Skin of body (tissue), 2 donors: Measurements from ENCODE around the gene ADGRV1. TPM values are rescaled to one million over a fixed set of nuclear protein-coding genes. Genes with fewer than 3 reads are reported as not detected.
"Not testable (repeated sequence)": the region's sequence is repeated elsewhere in the genome, so short reads cannot be mapped to it uniquely, and the experiment has no call there.

Experiments used
- DNase-seq: peaks from one replicate; lab custom pipeline; 2025; lab: John Stamatoyannopoulos, UW
- total RNA-seq: library from RNA; depleted of rRNA; stranded (reverse); fragments of >200 nt; gene quantifications from one replicate; pipeline ENCODE4 v1.2.3, GENCODE V29; 2014

ADGRV1 gene
- total RNA-seq, 1 donor from 2014 or later = 11.2 TPM

GRCh38 chr5:90650767-90651166 lies 92.2 kb downstream of the ADGRV1 start:
- no peak for DNase-seq

DNA sequence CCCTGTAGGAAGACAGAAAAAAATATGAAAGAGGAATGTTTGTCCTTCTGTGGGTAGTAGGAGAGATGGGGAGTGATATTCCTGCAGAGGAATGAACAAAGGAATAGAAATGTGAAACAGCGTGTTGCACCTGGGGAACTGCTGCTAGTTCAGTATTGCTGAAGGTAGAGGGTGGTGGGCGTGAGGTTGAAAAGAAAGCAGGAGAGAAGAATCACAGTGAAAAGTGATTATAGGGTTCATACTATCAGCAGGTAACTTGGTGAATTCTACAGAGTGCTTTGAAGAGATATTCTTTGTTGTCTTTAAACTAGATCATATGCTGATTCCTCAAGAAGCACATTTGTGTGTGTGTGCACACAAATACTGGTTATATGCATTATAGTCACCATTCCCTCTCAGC lies 95.6 kb downstream of the ADGRV1 start:
- no peak for DNase-seq

DNA sequence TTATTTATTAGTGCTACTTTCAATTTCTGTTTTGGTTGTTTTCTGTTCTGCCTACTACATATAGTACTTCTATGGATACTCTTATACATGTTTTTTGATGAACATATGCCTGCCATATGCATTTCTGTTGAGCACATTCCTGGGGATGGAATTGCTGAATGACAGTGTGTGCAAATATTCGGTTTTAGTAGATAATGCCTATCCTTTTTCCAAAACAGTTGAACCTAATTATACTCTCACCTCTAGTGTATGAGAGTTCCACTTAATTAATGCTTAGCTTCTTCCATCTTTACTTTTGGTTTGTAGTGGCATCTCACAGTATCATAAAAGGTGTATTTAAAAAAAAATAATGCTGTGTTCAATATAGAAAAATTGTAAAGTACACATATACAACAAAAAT lies 96.8 kb downstream of the ADGRV1 start:
- DNase-seq = peak; percentile 35

- DNase-seq = no peak
Observed at GRCh38 chr5:90657030-90657429, 98.4 kb downstream of the ADGRV1 start.

GRCh38 chr5:90657788-90658187 lies 99.2 kb downstream of the ADGRV1 start:
- DNase-seq = no peak

DNA sequence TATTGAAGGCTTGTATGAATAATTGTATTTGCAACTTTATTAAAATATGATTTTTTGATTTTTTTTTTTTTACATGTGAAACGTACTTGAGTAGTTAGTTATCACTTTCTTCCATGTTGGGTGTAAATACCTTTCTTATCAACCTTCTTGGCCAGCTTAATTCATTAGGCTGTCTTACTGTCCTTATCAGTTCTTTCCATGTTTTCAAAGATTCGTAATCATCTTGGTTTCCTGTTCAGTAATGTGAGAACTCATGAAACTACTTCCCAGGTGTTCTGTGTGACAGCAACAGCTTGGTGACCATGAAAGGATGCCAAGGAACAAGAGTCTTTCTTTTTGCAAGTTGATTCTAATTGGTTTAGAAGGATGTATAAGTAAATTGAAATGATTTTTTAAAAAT lies 100.0 kb downstream of the ADGRV1 start:
- DNase-seq = no peak

GRCh38 chr5:90668079-90668565 lies 109.5 kb downstream of the ADGRV1 start:
- DNase-seq = not testable (repeated sequence)

DNA sequence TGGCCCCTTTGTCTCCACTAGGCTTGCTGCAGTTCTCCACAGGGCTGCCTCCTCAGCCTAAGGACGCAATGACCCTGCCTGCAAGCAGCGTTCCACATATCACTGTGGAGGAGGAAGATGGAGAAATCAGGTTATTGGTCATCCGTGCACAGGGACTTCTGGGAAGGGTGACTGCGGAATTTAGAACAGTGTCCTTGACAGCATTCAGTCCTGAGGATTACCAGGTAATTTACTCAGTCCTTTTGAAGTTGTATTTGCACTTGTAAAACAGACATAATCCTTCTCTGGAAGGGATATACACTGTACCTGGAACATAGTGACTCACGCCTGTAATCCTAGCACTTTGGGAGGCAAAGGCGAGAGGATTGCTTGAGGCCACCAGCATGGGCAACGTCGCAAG lies 116.6 kb downstream of the ADGRV1 start:
- no peak for DNase-seq

- no peak for DNase-seq
Observed at GRCh38 chr5:90680921-90681563, 122.4 kb downstream of the ADGRV1 start.

DNA sequence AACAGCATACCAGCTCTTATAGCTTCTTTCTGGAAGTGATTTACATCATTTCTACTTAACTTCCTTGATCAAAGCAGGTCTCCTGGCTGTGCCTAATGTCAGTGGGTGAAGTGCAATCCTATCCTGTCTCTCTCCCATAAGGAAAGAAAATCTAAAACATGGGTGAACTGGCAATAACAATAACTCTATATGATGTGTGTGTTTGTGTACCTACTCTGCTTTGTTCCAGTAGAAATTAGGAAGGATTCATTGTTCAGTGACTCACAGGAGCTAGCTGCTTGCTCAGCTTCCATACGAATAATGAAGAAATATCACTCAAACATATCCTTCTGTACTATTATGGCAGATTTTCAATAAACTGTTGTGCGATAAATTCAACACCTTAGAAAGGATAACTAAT lies 123.7 kb downstream of the ADGRV1 start:
- no peak for DNase-seq

DNA sequence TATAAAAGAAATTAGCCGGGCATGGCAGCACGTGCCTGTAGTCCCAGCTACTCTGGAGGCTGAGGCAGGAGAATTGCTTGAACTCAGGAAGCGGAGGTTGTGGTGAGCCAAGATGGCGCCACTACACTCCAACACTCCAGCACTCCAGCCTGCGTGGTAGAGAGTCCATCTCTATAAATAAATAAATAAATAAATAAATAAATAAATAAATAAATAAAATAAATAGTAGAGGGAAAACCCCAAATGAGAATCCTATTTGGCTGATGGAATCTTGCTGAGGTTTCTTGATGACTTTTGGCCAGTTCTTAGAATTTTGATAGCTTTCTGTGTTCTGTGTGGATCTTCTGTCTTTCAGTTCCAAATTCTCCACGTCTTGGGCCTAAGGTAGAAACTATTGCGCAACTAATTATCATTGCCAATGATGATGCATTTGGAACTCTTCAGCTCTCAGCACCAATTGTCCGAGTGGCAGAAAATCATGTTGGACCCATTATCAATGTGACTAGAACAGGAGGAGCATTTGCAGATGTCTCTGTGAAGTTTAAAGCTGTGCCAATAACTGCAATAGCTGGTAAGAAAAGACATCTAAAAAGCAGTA lies 126.9 kb downstream of the ADGRV1 start:
- DNase-seq = no peak

DNA sequence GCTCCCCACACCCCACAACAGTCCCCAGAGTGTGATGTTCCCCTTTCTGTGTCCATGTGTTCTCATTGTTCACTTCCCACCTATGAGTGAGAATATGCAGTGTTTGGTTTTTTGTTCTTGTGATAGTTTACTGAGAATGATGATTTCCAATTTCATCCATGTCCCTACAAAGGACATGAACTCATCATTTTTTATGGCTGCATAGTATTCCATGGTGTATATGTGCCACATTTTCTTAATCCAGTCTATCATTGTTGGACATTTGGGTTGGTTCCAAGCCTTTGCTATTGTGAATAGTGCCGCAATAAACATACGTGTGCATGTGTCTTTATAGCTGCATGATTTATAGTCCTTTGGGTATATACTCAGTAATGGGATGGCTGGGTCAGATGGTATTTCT lies 127.8 kb downstream of the ADGRV1 start:
- DNase-seq = not testable (repeated sequence)

DNA sequence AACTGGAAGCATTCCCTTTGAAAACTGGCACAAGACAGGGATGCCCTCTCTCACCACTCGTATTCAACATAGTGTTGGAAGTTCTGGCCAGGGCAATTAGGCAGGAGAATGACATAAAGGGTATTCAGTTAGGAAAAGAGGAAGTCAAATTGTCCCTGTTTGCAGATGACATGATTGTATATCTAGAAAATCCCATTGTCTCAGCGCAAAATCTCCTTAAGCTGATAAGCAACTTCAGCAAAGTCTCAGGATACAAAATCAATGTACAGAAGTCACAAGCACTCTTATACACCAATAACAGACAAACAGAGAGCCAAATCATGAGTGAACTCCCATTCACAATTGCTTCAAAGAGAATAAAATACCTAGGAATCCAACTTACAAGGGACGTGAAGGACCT lies 128.9 kb downstream of the ADGRV1 start:
- not testable (repeated sequence) for DNase-seq

- DNase-seq = no peak
Observed at GRCh38 chr5:90689064-90689463, 130.5 kb downstream of the ADGRV1 start.

DNA sequence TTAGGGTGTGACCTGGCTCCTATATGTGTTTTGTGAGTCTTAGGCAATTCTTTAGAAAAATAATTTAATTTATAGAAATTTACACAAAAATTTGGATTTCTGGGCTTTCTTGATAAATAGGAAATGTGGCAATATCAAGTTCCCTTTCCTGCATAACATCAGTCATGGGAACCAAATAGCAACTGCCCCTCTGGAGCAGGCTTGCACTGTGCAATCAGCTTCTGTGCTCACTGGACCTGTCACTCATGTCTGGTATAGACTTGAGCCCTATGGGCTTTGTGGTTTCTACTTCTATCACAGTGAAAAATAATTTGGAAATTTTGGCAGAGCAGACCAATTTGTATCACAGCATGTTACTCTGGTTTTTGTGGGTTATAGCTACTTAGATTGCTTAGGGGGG lies 131.7 kb downstream of the ADGRV1 start:
- DNase-seq = no peak

DNA sequence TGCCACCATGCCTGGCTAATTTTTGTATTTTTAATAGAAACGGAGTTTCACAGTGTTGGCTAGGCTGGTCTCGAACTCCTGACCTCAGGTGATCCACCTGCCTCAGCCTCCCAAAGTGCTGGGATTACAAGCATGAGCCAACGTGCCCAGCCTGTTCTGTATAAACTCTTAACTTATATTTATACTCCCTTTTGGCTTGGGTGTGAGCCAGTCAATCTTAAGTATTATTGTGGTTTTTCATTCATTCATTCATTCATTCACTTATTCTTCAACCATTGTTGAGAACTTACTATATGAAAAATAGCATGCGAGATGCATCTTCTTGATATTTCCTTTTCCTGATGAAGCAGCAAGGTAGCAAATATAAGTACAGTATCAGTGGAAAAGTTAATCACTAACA lies 132.9 kb downstream of the ADGRV1 start:
- no peak for DNase-seq

DNA sequence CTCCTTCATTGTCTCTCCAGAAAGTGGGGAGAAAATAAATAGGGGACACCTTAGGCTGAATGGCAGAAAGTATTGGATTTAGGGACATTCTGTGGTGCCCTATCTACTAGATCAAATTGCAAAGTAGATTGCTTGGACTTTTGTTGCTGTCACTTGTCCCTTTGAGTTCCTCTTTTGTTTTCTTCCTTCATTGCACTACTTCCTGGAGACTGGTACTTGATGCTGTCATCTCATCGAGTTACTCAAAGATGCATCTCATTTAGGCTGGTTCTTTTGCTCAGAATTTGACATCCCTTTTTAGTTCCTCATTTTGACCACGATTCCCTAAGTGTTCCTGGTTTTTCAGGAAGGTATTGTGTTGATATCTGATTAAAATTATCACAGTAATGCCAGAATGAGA lies 137.6 kb downstream of the ADGRV1 start:
- no peak for DNase-seq

DNA sequence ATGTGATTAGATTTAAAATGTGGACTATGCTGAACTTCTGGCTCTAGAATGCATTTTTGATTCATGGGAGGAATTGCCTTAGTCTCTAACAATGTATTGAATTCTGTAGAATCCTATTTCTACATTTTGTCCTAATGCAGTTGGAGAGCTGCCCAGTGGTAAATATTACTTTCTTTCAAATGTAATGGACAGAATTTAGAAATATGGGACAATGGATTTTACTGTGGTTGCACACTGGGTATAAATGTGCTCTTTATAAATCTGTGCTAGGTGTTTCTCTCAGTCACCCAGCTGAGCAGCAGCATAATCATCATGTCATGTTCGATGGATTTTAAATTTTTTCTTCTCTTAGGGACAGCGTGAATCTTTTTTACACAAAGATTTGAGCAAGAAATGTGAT lies 141.7 kb downstream of the ADGRV1 start:
- no peak for DNase-seq

- no peak for DNase-seq
Observed at GRCh38 chr5:90703932-90704331, 145.3 kb downstream of the ADGRV1 start.

GRCh38 chr5:90707698-90708097 lies 149.1 kb downstream of the ADGRV1 start:
- no peak for DNase-seq

GRCh38 chr5:90709323-90710155 lies 150.9 kb downstream of the ADGRV1 start:
- DNase-seq = no peak

GRCh38 chr5:90718387-90718786 lies 159.8 kb downstream of the ADGRV1 start:
- DNase-seq = no peak
